ENCODE data around the gene DYSF.

GRCh38 chr2:71492112-71492511, 38.8 kb downstream of the DYSF start:
- TF ChIP-seq REST (IDR thresholded peaks at IDR 0.05; ENCODE audit: low read depth) (no peak), CEBPB (IDR thresholded peaks at IDR 0.05) (no peak), TEAD4 (IDR thresholded peaks at IDR 0.05) (no peak), CREB1 (IDR thresholded peaks at IDR 0.05; ENCODE audit: low read depth) (no peak), EGR1 (IDR thresholded peaks at IDR 0.05) (no peak), TAF1 (IDR thresholded peaks at IDR 0.05; ENCODE audit: low read depth) (no peak), YY1 (IDR thresholded peaks at IDR 0.05; ENCODE audit: low read depth) (no peak), TCF12 (IDR thresholded peaks at IDR 0.05; ENCODE audit: low read depth) (no peak), RAD21 (IDR thresholded peaks at IDR 0.05; ENCODE audit: low read depth) (no peak), MAX (IDR thresholded peaks at IDR 0.05) (no peak), FOXM1 (IDR thresholded peaks at IDR 0.05; ENCODE audit: borderline replicate concordance, low read depth) (no peak), ZBTB7A (IDR thresholded peaks at IDR 0.05; ENCODE audit: low read depth) (no peak), EP300 (IDR thresholded peaks at IDR 0.05; ENCODE audit: borderline replicate concordance) (no peak)
